Measurements from ENCODE around the gene TRPV5. TPM values are rescaled to one million over a fixed set of nuclear protein-coding genes. Genes with fewer than 3 reads are reported as not detected.

TRPV5 gene
- total RNA-seq, 4 donors from 2014 or later = not detected

GRCh38 chr7:142870566-142871259 is 62.8 kb downstream of the TRPV5 start:
- no peak for TF ChIP-seq CTCF (IDR thresholded peaks at IDR 0.05 in 4 of 5, conservative IDR thresholded peaks at IDR 0.05 in 1 of 5)
- no peak for TF ChIP-seq POLR2A (IDR thresholded peaks at IDR 0.05)
- Histone ChIP-seq H3K36me3 (no peaks in the 10 kb centered on the region), H3K9me3 (no peaks in the 10 kb centered on the region), H3K4me3 (no peak overlapping the region), H3K4me1 (no peaks in the 10 kb centered on the region), H3K27ac (no peak overlapping the region), H3K27me3 (no peaks in the 10 kb centered on the region)
- intact Hi-C loops (cut with DNase I; ENCODE audit: low total_unique reads) = no loop called here
- no peak for DNase-seq
- no peak for ATAC-seq
- in situ Hi-C loops (cut with MboI; ENCODE audit: low sequenced_read_pairs in 4 of 4) = loop anchor here (10.0 to 25.0 kb wide), 2 partner anchors 134 to 342 kb away; partner anchors contain the start of gene TAS2R40 (in 3 of the 4)

- H3K4me3 ChIP-seq = no peak overlapping the region
- in situ Hi-C loops (cut with MboI; ENCODE audit: low sequenced_read_pairs in 4 of 4) = loop anchor here (10.0 to 25.0 kb wide), 2 partner anchors 135 to 342 kb away; partner anchors contain the start of gene TAS2R40 (in 3 of the 4)
- H3K27me3 ChIP-seq = no peaks in the 10 kb centered on the region
- TF ChIP-seq POLR2A (IDR thresholded peaks at IDR 0.05) (no peak), CTCF (IDR thresholded peaks at IDR 0.05 in 4 of 5, conservative IDR thresholded peaks at IDR 0.05 in 1 of 5) (no peak)
- no peaks in the 10 kb centered on the region for H3K4me1 ChIP-seq
- no peaks in the 10 kb centered on the region for H3K9me3 ChIP-seq
- intact Hi-C loops (cut with DNase I; ENCODE audit: low total_unique reads) = no loop called here
- no peaks in the 10 kb centered on the region for H3K36me3 ChIP-seq
- DNase-seq (no peak), ATAC-seq (no peak)
- H3K27ac ChIP-seq = no peak overlapping the region
Measured at GRCh38 chr7:142870147-142870559, 63.4 kb downstream of the TRPV5 start.

- Histone ChIP-seq H3K4me3 (no peak overlapping the region), H3K27ac (no peak overlapping the region), H3K27me3 (no peaks in the 10 kb centered on the region), H3K36me3 (no peaks in the 10 kb centered on the region), H3K9me3 (no peaks in the 10 kb centered on the region), H3K4me1 (no peaks in the 10 kb centered on the region)
- in situ Hi-C loops (cut with MboI; ENCODE audit: low sequenced_read_pairs in 4 of 4) = loop anchor here in 3 of 4 donors (25.0 kb wide), 1 partner anchor 343 kb away; the partner anchor contains the start of gene TAS2R40 (in 3 of the 3)
- DNase-seq (no peak), ATAC-seq (no peak)
- TF ChIP-seq CTCF (IDR thresholded peaks at IDR 0.05 in 4 of 5, conservative IDR thresholded peaks at IDR 0.05 in 1 of 5) (no peak), POLR2A (IDR thresholded peaks at IDR 0.05) (no peak)
- intact Hi-C loops (cut with DNase I; ENCODE audit: low total_unique reads) = no loop called here
Measured at GRCh38 chr7:142869434-142869833, 64.1 kb downstream of the TRPV5 start.

GRCh38 chr7:142868986-142869415 is 64.5 kb downstream of the TRPV5 start:
- TF ChIP-seq POLR2A (IDR thresholded peaks at IDR 0.05) = no peak
- TF ChIP-seq CTCF (IDR thresholded peaks at IDR 0.05 in 4 of 5, conservative IDR thresholded peaks at IDR 0.05 in 1 of 5) = no peak
- intact Hi-C loops (cut with DNase I; ENCODE audit: low total_unique reads) = no loop called here
- ATAC-seq (no peak), DNase-seq (no peak)
- Histone ChIP-seq H3K4me3 (no peak overlapping the region), H3K27me3 (no peaks in the 10 kb centered on the region), H3K9me3 (no peaks in the 10 kb centered on the region), H3K27ac (no peak overlapping the region), H3K4me1 (no peaks in the 10 kb centered on the region), H3K36me3 (no peaks in the 10 kb centered on the region)
- in situ Hi-C loops (cut with MboI; ENCODE audit: low sequenced_read_pairs in 4 of 4) = loop anchor here in 3 of 4 donors (25.0 kb wide), 1 partner anchor 343 kb away; the partner anchor contains the start of gene TAS2R40 (in 3 of the 3)

All from gastrocnemius medialis (tissue), 4 donors.